GM18517 (cell line): Measurements from ENCODE around the gene SRSF8.

Experiments
- ATAC-seq: cut with Tn5 transposase; IDR thresholded peaks from one replicate; pipeline ENCODE4 v1.9.1; 2021; ENCODE audit warnings: mild to moderate bottlenecking, moderate library complexity; ENCODE audit not compliant: unreplicated experiment

The SRSF8 gene

GRCh38 chr11:95067841-95068219 lies 1.1 kb downstream of the SRSF8 start:
- ATAC-seq = no peak

GRCh38 chr11:95068549-95068948 lies 1.8 kb downstream of the SRSF8 start:
- peak; percentile 73 for ATAC-seq

DNA sequence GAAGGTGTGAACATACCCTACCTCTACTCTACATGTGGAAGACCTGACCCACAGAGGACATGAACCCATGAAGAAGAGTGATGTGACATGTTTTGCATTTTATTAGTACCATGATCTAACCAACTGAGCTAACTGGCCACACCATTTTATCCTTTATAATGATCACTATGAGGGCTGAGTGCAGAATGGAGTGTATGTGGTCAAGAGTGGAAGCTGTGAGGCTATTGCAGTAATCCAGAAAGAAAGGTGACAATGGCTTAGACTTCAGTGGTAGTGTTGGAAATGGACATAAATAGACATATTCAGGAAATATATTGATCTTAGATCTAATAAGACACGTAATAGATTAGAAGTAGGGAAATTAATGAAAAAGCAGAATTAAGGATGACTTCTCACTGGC lies 3.8 kb downstream of the SRSF8 start:
- no peak for ATAC-seq

DNA sequence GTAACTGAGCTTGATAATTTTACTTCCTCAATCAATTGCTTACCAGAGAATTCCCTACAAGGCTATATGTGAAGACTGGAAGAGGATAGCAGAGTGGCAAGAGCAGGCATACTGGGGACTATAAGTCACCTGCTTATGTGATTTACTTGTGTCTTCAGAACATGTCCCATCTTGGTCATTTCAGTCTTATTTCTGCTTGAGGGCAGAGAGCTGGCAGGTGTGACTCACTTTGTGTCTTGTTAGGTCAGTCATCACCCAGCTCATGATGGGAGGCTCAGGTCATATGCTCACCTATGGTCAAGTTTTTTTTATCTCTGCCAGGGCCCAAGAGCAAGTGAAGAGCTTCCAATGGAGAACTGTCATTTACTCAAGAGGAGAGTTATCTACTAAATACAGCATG lies 6.2 kb downstream of the SRSF8 start:
- ATAC-seq = no peak

- no peak for ATAC-seq
Measured at GRCh38 chr11:95074792-95075563, 8.3 kb downstream of the SRSF8 start.

- ATAC-seq = peak; percentile 60
Measured at GRCh38 chr11:95076416-95076815, 9.7 kb downstream of the SRSF8 start.

DNA sequence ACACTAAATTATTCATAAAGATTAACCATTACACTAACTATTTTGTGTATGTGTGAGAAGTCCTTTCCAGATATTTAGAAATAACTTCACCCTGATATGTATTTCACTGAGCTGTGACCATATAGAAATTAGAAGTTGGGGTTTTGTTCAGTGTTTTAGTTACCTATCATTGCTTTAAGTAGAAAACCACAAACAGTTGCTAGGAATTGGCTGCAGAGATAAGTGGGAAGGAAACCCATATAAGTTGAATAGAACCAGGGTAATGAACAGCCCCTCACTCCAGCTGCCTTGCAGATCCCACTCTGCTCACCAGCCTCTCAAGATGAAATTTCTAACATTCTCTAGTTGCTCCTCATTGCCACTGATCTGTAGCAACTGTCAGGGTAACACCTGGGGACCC lies 10.3 kb downstream of the SRSF8 start:
- no peak for ATAC-seq

DNA sequence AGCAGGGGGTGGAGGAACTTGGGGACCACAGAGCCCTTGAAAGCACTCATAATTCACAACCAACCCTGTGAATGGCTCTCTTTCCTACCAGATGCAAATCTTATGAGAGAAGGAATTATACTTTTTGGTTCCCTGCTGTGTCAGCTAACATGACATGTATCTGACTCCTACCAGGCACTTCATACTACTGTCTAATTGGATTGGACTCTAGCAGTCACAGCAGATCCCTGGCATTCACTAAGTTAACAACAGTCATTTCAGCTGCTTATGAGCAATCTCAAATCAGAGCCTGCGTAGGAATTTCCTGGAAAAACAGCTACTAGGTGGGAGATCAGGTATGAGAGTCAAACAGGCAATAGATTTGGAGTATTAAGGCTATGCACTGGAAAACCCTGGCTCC lies 11.8 kb downstream of the SRSF8 start:
- ATAC-seq = no peak

DNA sequence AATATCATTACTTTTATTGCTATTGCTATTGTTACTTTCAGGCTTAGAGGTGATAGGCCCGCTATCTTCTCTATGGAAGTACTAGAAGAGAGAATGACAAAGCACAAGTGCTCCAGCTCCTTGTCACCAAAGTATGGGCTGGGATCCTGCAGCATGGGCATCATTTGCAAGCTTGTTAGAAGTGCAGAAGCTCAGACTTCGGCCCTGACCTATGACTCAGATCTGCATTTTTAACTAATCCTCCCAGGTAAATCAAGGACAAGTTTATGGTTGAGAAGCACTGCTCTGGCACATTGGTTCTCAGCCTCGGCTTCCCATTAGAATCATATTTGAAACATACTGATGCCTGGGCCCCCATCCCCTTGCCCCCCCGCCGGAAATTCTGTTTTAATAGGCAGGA lies 14.3 kb downstream of the SRSF8 start:
- no peak for ATAC-seq

DNA sequence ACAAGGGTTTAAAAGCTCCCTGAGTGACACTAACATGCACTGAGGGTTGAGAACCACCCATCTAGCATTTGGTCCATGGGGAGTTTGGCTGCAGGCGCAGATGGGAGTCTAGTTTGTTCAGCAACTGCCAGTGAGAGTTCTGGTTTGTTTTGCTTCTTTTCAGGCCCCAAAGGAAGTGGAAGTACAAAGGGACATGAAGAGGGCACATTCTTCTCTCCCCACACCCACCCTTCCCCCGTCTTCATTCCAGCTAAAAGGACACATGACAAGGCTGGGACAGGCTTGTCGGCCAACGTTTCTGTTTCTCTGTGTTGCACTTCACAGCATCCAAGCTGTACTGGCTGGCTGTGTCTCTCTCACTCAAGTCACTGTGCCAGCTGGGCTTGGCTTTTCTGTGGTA lies 14.7 kb downstream of the SRSF8 start:
- no peak for ATAC-seq

- ATAC-seq = no peak
Measured at GRCh38 chr11:95082576-95083001, 15.9 kb downstream of the SRSF8 start.

DNA sequence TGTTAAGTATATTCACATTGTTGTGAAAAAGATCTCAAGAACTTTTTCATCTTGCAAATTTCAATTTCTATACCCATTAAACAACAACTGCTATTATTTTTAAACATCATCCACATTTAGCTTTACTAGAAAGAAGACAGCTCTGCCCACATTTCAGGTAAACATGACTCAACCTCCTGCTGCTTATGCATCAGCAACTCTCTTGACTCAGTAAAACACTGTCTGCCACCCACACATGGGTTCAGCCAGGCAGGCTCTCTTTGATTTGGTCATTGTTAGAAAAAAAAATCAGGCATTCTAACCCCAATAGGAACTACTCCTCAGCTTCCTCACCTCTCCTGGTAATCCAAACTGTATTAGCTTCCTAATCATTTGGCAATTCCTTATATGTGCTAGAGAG lies 17.8 kb downstream of the SRSF8 start:
- ATAC-seq = peak; percentile 48

GRCh38 chr11:95085117-95085816 lies 18.5 kb downstream of the SRSF8 start:
- no peak for ATAC-seq

DNA sequence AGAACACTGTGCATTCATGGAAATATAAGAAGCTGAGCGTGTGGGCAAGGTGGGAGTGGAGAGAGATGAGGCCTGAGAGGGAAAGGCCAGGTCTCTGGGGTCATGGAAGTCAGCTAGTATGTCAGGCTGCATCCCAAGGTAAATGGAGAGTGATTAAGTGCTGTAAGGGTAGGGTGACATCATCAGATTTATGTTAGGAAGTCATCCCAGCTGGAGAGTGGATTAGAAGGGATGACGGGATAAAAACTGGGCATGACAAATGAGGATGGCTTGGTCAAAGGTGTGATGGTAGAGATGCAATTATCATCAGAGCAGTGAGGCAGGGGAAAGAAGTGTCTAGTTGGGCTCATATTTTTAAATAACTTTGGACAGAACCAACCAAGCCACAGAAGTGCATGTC lies 19.4 kb downstream of the SRSF8 start:
- no peak for ATAC-seq

DNA sequence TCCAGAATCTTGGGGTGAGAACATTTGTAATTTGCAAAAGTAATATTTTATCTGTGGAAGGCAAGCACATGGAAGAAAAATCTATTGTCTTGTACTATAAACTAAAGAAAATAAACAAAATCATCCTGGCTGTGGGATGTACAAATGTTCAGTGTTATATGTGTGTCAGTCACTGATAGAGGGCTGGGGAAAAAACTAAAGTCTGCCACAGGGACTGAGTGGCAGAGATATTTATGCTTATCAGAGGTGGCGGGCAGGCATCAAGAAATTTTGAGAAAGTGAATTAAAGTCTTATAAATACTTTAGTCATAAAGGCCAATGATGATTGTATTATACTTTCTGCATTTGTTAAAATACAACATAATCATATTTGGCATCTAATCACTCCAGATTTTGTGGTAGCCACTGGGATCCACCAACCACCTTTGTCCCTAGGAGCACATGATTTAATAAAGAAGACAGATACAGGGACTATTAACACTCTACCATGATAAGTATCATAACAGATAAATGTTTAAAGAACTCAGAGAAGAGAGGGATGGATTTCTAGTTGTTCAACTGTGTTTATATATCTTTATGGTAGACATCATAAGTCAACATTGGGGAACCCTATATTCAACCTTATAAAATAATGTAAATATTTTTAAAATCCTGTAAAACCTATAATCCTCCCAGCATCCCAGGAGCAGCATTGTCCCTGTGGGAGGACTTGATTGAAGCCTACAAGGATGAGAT lies 20.3 kb downstream of the SRSF8 start:
- ATAC-seq = no peak

DNA sequence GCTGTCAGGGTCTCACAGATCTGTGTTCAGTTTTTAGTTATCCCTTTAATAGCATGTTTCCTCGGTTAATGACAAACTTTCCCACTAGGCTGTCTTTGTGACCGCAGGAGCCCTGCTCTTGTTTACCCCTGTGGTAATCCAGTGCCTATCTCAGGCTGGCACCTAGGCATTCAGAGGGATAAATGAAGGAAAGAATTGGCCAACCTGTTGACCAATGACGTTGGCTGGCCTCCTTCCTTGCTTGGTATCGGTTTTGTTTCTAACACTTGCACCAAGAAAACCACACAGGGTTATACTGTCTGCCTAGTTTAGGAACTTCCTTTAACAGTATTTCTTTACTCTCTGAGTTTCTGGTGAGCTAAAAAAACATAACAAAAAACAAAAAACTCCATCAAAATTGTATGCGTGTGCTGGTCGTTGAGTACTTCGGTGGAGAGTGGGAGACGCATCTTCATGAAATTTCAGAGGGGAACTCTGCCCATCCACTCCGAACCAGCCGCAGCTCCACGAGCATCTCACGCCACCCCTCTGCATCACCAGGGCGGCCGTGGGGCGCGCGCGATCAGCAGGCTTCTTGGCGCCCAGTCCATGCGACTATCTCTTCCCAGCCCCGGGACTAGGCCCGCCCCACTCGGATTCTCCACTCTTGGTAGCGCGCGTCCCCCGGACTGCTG lies 22.4 kb downstream of the SRSF8 start:
- peak; percentile 48 for ATAC-seq

- peak; percentile 81 for ATAC-seq
Measured at GRCh38 chr11:95089620-95090542, 23.2 kb downstream of the SRSF8 start, which contains the start of gene ENDOD1. ENDOD1 (plus strand) TSS chr11:95089846; CDS start chr11:95089928, 82 bp downstream.

DNA sequence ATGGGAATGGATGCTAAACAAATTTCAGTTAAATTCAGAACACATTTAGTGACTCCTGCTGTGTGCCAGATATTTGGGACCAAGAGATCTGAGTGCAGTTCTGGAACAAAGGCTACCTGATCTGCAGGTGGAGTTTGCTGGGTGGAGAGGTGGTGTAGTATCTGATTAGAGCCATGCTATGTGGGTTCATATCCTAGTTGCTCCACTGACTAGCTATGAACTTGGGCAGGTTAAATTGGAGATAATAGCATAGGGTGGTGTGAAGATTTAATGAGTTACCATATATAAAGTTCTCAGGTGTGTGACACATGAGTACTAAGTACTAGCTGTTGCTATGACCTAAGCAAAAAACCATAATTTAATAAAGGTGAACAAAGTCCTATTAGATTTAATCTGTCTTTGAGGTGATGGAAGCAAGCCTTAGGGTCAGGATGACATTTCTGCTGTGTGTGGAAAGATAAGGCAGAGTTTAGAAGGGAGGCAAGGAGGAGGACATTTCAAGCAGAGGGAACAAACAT lies 25.0 kb downstream of the SRSF8 start:
- no peak for ATAC-seq

DNA sequence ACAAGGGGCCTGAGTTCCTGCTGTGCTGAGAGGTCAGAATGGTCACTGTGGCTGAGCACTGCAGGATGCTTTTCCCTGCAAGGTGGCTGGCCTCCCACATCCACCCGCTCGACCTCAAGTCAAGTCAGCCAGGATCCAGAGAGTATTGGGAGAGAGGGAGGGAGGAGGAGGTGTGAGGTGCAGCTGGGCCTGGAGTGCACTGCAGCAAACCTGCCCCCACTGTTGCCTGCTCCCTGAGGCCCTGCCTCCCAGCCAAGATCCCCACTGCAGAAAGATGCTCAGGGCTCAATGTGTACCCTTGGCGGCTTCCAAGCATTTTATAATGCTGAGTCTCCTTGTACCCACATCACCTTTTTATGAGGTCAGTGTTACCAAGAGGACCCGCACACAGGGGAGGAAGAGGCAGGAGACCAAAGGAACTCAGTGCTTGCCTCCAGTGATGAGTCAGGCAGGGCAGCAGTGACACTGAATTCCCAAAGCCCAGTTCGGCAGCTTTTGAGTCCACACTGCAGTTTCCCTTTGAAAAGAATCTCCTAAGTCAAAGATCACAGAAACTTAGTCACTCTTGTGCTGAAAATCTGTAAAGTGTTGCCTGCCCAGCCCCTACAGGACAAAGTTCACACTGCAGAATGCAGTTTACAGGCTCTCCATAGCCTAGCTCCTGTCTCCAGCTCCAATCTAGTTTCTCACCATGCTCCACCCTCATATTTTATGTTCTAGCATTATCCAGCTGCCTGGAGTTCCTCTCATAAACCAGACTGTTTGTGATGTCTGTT lies 26.0 kb downstream of the SRSF8 start:
- no peak for ATAC-seq
